ENCODE measurements around the gene BBS7. TPM values are rescaled to one million over a fixed set of nuclear protein-coding genes. Genes with fewer than 3 reads are reported as not detected.

BBS7 gene
- total RNA-seq, 1 experiment from 2014 or later = 26.2 TPM

GRCh38 chr4:121790976-121791375 is 79.3 kb downstream of the BBS7 start:
- Mint-ChIP-seq H3K27ac (no peak overlapping the region), H3K9me3 (no peaks in the 10 kb centered on the region), H3K4me1 (peaks cover 32 to 36% of the 10 kb centered on the region in 2 experiments), H3K36me3 (ENCODE audit: insufficient read depth in 1 of 3, low read depth in 3 of 3) (no peaks in the 10 kb centered on the region), H3K4me3 (no peak overlapping the region), H3K27me3 (ENCODE audit: low read depth) (no peaks in the 10 kb centered on the region; the same call in 1 of the 2 replicates)
- no peak overlapping the region for H4K8ac ChIP-seq (replicated peaks; ENCODE audit: insufficient read length, low read depth, low read length)
- H2BK5ac ChIP-seq (ENCODE audit: insufficient read length, low read length) = no peak overlapping the region
- no peak overlapping the region for H2BK120ac ChIP-seq (ENCODE audit: low read depth, low read length, poor library complexity, severe bottlenecking)
- H2AFZ ChIP-seq (ENCODE audit: low read length) = no peak overlapping the region
- H3K9ac ChIP-seq (ENCODE audit: extremely low read depth, insufficient read length, low read length) = no peak overlapping the region
- H2BK15ac ChIP-seq (ENCODE audit: low read depth, low read length) = no peak overlapping the region
- no peak overlapping the region for H2BK12ac ChIP-seq (ENCODE audit: insufficient read length, low read depth, low read length)
- H3K23ac ChIP-seq (ENCODE audit: insufficient read length, low read depth, low read length) = no peak overlapping the region
- no peaks in the 10 kb centered on the region for H3K27me3 ChIP-seq (ENCODE audit: insufficient read depth, low read length)
- peaks cover 7% of the 10 kb centered on the region for H3K4me1 ChIP-seq (ENCODE audit: insufficient read depth, low read length)
- H3K4me2 ChIP-seq (ENCODE audit: insufficient read depth, insufficient read length, low read length) = no peak overlapping the region
- no peak overlapping the region for H3K56ac ChIP-seq (ENCODE audit: insufficient read length, low read depth, low read length)
- no peak overlapping the region for H4K91ac ChIP-seq (ENCODE audit: insufficient read length, low read depth, low read length)
- H3K18ac ChIP-seq (ENCODE audit: insufficient read length, low read depth, low read length) = no peak overlapping the region
- H3K9me3 ChIP-seq (ENCODE audit: control insufficient read depth, low read depth, low read length) = no peaks in the 10 kb centered on the region
- H2BK20ac ChIP-seq (ENCODE audit: low read depth, low read length, poor library complexity, severe bottlenecking) = no peak overlapping the region
- H3K4ac ChIP-seq (ENCODE audit: low read depth, low read length) = no peak overlapping the region
- H4K20me1 ChIP-seq (ENCODE audit: control insufficient read depth, insufficient read depth, insufficient read length) = no peaks in the 10 kb centered on the region
- DNase-seq = no peak
- no peaks in the 10 kb centered on the region for H3K23me2 ChIP-seq (ENCODE audit: insufficient read length, low read depth, low read length, poor library complexity, severe bottlenecking)
- H4K5ac ChIP-seq (ENCODE audit: insufficient read length, low read depth, low read length) = no peak overlapping the region
- no peak overlapping the region for H3K27ac ChIP-seq (ENCODE audit: insufficient read length, low read depth, low read length)
- H3K14ac ChIP-seq (ENCODE audit: insufficient read depth, low read length) = no peak overlapping the region
- H3K79me1 ChIP-seq (ENCODE audit: insufficient read depth, low read depth, low read length, poor library complexity, severe bottlenecking) = no peaks in the 10 kb centered on the region
- no peak overlapping the region for H2AK5ac ChIP-seq (ENCODE audit: insufficient read length, low read length)
- no peak for TF ChIP-seq CTCF (conservative IDR thresholded peaks at IDR 0.05)
- no peaks in the 10 kb centered on the region for H3K79me2 ChIP-seq (ENCODE audit: insufficient read depth, low read length)
- H3T11ph ChIP-seq (ENCODE audit: low read length) = no peak overlapping the region
